ENCODE data around the gene AKAP6.

The AKAP6 gene

GRCh38 chr14:32824195-32824594 is 495.1 kb downstream of the AKAP6 start:
- no peak for DNase-seq (ENCODE audit: low read depth)

GRCh38 chr14:32825058-32825457 is 496.0 kb downstream of the AKAP6 start:
- no peak for DNase-seq (ENCODE audit: low read depth)

GRCh38 chr14:32826404-32827082 is 497.4 kb downstream of the AKAP6 start:
- DNase-seq (ENCODE audit: low read depth) = peak; percentile 0

GRCh38 chr14:32827514-32827913 is 498.4 kb downstream of the AKAP6 start:
- no peak for DNase-seq (ENCODE audit: low read depth)

GRCh38 chr14:32835924-32836323 is 506.8 kb downstream of the AKAP6 start:
- no peak for DNase-seq (ENCODE audit: low read depth)

- no peak for DNase-seq (ENCODE audit: low read depth)
Observed at GRCh38 chr14:32841698-32842097, 512.6 kb downstream of the AKAP6 start.

- no peak for DNase-seq (ENCODE audit: low read depth)
Observed at GRCh38 chr14:32846821-32847365, 517.8 kb downstream of the AKAP6 start.

- DNase-seq (ENCODE audit: low read depth) = no peak
Observed at GRCh38 chr14:32847867-32848266, 518.8 kb downstream of the AKAP6 start.

- no peak for DNase-seq (ENCODE audit: low read depth)
Observed at GRCh38 chr14:32865827-32866376, 536.8 kb downstream of the AKAP6 start.

- no peak for DNase-seq (ENCODE audit: low read depth)
Observed at GRCh38 chr14:32883188-32883587, 554.1 kb downstream of the AKAP6 start.

All from ELR (cell line).